ENCODE data around the gene STEAP1B. TPM values are rescaled to one million over a fixed set of nuclear protein-coding genes. Genes with fewer than 3 reads are reported as not detected.
"Not testable (repeated sequence)": the region's sequence is repeated elsewhere in the genome, so short reads cannot be mapped to it uniquely, and the experiment has no call there.

STEAP1B gene
- polyA plus RNA-seq, 2 donors, result 0.18 to 0.63 TPM

DNA sequence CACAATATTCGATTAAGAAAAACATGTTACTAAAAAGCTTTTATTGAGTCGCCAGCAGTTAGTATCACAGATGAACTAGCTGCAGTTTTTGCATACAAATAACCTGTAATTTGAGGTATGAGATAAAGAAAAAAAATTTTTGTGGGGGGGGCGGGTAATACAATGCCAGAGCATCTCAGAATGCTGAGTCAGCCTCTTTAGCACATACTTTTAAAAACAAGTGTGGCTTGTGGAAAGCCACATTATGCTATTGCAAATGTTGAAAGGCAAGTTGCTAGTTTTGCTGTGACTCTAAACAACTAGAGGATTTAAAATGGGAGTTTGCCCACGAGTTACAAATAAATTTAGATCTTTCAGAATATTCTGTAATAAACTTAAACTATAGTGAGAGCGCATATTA, 2.1 kb upstream of the STEAP1B start:
- H3K4me3 ChIP-seq (ENCODE audit: low read depth in 1 of 2, low read length in 2 of 2); H3K4me1 ChIP-seq (ENCODE audit: control insufficient read depth in 2 of 2, insufficient read depth in 2 of 2, low read length in 1 of 2); H3K9me3 ChIP-seq (ENCODE audit: control insufficient read depth in 2 of 2, insufficient read depth in 1 of 2, low read depth in 1 of 2, low read length in 1 of 2); H3K27me3 ChIP-seq (ENCODE audit: control insufficient read depth in 1 of 2, insufficient read depth in 2 of 2, low read length in 2 of 2); H3K27ac ChIP-seq (ENCODE audit: low read depth in 2 of 2, low read length in 1 of 2); H3K36me3 ChIP-seq (ENCODE audit: control insufficient read depth in 2 of 2, insufficient read depth in 2 of 2, low read length in 1 of 2): not testable (repeated sequence)
- 63 to 66% methylated on average over 5 of the region's 5 CpGs for WGBS, 2 donors

DNA sequence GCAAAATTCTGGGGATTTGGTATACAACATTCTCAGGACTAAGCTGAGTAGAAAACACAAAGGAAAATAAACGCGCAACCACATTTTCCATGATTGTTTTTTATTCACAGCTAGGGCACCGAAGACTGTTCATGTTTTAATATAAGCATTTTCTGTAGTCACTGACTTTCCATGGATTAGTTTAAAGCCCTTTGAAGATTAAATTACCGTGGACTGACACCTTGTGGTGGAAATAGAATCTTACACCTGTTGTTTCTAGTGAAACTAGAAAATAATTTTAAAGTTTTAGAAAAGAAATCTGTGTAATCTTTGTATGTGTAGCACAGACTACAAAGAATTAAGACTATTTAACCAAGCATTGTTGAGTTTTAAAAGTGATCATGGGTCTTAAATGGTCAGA, 1.3 kb upstream of the STEAP1B start:
- WGBS, 2 donors, result 23 to 35% methylated on average over 4 of the region's 4 CpGs
- H3K4me3 ChIP-seq (ENCODE audit: low read depth in 1 of 2, low read length in 2 of 2); H3K9me3 ChIP-seq (ENCODE audit: control insufficient read depth in 2 of 2, insufficient read depth in 1 of 2, low read depth in 1 of 2, low read length in 1 of 2); H3K36me3 ChIP-seq (ENCODE audit: control insufficient read depth in 2 of 2, insufficient read depth in 2 of 2, low read length in 1 of 2); H3K27ac ChIP-seq (ENCODE audit: low read depth in 2 of 2, low read length in 1 of 2); H3K4me1 ChIP-seq (ENCODE audit: control insufficient read depth in 2 of 2, insufficient read depth in 2 of 2, low read length in 1 of 2); H3K27me3 ChIP-seq (ENCODE audit: control insufficient read depth in 1 of 2, insufficient read depth in 2 of 2, low read length in 2 of 2): not testable (repeated sequence)

DNA sequence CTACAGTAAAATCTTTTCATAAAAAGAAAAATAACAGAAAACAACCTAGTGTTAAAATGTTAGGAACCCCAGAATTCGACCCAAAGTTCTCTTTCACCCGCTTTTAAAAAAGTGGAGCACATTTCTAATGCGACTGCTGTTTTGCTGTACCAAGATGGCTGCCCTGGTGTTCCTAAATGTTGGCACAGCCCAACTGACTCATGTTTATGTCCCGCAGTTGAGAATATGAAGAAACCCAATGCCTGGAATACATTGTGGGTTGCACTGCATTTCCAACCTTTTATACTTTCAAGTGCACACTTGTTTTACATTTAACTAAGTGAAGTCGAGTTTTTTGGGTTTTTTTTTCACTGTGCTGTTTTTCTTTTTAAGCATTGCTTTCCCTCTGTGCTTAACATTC, 944 bp downstream of the STEAP1B start:
- 88 to 93% methylated on average over 5 of the region's 5 CpGs for WGBS, 2 donors
- Histone ChIP-seq H3K4me1 (ENCODE audit: control insufficient read depth in 2 of 2, insufficient read depth in 2 of 2, low read length in 1 of 2) (no peaks in the 10 kb centered on the region), H3K36me3 (ENCODE audit: control insufficient read depth in 2 of 2, insufficient read depth in 2 of 2, low read length in 1 of 2) (no peaks in the 10 kb centered on the region), H3K27me3 (ENCODE audit: control insufficient read depth in 1 of 2, insufficient read depth in 2 of 2, low read length in 2 of 2) (no peaks in the 10 kb centered on the region), H3K4me3 (ENCODE audit: low read depth in 1 of 2, low read length in 2 of 2) (no peak overlapping the region), H3K9me3 (ENCODE audit: control insufficient read depth in 2 of 2, insufficient read depth in 1 of 2, low read depth in 1 of 2, low read length in 1 of 2) (no peaks in the 10 kb centered on the region), H3K27ac (ENCODE audit: low read depth in 2 of 2, low read length in 1 of 2) (no peak overlapping the region)

DNA sequence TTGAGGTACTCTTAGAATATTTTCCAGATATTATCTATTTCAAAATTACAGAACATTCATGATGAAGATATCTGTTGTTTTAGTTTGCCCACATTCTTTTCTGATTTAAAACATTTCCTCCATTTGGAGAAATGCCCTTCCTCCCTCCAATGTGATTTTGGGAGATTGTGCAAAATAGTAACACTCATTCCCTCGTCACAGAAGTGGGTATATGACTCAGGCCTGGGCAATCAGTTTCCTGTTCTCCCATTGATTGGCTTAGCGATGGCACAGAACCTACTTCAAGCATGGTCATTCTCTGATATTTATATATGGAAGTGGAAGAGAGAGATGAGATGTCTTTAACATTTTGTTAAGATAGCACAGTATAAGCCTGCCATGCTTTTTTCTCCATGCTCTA, 3.1 kb downstream of the STEAP1B start:
- H3K9me3 ChIP-seq (ENCODE audit: control insufficient read depth in 2 of 2, insufficient read depth in 1 of 2, low read depth in 1 of 2, low read length in 1 of 2); H3K36me3 ChIP-seq (ENCODE audit: control insufficient read depth in 2 of 2, insufficient read depth in 2 of 2, low read length in 1 of 2); H3K4me1 ChIP-seq (ENCODE audit: control insufficient read depth in 2 of 2, insufficient read depth in 2 of 2, low read length in 1 of 2); H3K4me3 ChIP-seq (ENCODE audit: low read depth in 1 of 2, low read length in 2 of 2); H3K27ac ChIP-seq (ENCODE audit: low read depth in 2 of 2, low read length in 1 of 2); H3K27me3 ChIP-seq (ENCODE audit: control insufficient read depth in 1 of 2, insufficient read depth in 2 of 2, low read length in 2 of 2): not testable (repeated sequence)
- 44 to 47% methylated on average over 2 of the region's 2 CpGs for WGBS, 2 donors

DNA sequence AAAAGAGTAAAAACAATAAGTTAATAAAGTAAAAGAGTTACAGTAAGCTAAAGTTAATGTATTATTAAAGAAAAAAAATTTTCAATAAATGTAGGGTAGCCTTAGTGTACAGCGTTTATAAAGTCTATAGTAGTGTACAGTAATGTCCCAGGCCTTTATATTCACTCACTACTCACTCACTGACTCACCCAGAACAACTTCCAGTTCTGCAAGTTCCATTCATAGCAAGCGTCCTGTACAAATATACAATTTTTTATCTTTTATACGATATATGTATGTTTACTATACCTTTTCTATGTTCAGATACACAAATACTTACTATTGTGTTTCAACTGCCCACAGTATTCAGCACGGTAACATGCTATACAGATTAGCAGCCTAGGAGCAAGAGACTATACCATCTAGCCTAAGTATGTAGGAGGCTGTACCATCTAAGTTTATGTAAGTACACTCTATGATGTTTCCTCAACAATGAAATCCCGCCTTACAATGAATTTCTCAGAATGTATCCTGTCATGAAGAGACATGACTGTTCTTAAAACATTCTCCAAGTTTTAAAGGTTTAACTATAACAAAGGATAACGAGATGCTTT, 3.6 kb downstream of the STEAP1B start:
- not testable (repeated sequence) for H3K4me1 ChIP-seq (ENCODE audit: control insufficient read depth in 2 of 2, insufficient read depth in 2 of 2, low read length in 1 of 2); H3K27ac ChIP-seq (ENCODE audit: low read depth in 2 of 2, low read length in 1 of 2); H3K36me3 ChIP-seq (ENCODE audit: control insufficient read depth in 2 of 2, insufficient read depth in 2 of 2, low read length in 1 of 2); H3K27me3 ChIP-seq (ENCODE audit: control insufficient read depth in 1 of 2, insufficient read depth in 2 of 2, low read length in 2 of 2); H3K9me3 ChIP-seq (ENCODE audit: control insufficient read depth in 2 of 2, insufficient read depth in 1 of 2, low read depth in 1 of 2, low read length in 1 of 2); H3K4me3 ChIP-seq (ENCODE audit: low read depth in 1 of 2, low read length in 2 of 2)
- WGBS, 2 donors, result 59 to 71% methylated on average over 5 of the region's 6 CpGs

DNA sequence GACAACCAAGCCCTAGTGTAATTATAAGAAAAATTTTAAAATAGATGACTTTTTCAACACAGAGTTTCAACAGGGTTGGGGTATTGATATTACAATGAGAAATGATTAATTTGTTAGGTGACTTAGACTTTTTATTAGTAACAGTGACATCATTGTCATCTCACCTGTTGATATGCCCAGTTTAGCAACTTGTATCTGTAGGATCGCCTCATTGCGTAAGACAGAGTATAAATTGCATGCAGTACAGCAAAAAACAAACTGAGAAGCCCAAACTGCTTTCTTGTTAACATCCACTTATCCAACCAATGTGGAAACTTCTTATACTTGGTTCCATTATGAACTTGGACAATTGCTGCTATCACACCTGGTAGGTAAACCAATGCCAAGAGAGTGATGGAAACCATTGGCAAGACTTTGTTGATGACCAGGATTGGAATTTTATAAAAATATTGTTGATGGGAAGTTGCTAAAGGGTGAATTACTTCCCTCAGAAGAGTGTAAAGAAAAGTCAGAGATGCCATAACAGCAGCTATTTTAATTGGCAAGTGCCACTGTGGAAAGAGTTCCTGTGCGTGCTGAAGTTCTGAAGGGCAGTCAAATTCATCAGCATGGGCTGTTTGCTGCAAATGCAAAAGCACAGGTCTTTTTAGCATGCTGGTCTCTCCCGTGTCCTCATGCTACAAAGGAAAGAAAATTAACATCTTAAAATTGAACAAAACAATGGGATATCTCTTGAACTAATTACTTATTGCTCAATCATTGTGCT, 6.6 kb downstream of the STEAP1B start:
- not testable (repeated sequence) for H3K36me3 ChIP-seq (ENCODE audit: control insufficient read depth in 2 of 2, insufficient read depth in 2 of 2, low read length in 1 of 2); H3K9me3 ChIP-seq (ENCODE audit: control insufficient read depth in 2 of 2, insufficient read depth in 1 of 2, low read depth in 1 of 2, low read length in 1 of 2); H3K4me3 ChIP-seq (ENCODE audit: low read depth in 1 of 2, low read length in 2 of 2); H3K27me3 ChIP-seq (ENCODE audit: control insufficient read depth in 1 of 2, insufficient read depth in 2 of 2, low read length in 2 of 2); H3K27ac ChIP-seq (ENCODE audit: low read depth in 2 of 2, low read length in 1 of 2); H3K4me1 ChIP-seq (ENCODE audit: control insufficient read depth in 2 of 2, insufficient read depth in 2 of 2, low read length in 1 of 2)
- 83 to 87% methylated on average over 4 of the region's 4 CpGs for WGBS, 2 donors

DNA sequence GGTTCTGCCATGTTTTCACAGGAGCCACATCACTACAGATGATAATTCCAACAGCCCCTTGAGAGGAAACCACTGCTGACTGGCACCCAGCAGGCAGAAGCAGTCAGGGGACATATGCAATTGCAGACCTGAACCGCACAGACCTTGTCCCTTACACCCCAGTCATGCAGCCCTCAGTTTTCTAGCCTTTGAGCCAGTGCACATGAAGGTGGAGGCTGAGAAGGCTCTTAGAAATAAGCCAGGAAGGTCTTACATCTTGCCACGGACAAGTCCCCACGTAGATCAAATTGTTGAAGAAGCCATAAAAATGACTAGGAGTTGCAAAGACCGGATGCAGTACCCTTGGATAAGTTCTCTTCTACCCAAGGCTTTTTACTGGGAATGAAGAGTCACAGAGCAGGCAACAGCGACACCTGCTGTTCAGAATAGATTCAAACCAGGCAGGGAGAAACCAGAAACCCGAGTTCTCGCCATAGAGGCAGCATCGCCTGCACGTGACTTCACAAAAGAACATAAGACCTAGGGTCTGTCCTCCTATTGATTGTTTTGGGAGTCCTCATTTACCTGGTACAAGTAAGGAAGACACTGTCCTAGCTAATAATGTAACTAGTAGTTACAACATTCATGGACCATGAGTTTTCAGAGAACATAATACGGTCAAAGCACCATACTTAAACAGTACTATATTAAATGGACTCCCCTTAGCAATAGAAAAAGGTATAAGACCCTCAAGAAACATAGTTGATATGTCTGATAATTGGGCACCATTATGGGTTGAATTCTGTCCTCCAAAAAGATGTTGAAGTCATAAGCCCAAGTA, 11.1 kb downstream of the STEAP1B start:
- H3K4me3 ChIP-seq (ENCODE audit: low read depth in 1 of 2, low read length in 2 of 2), result no peak overlapping the region
- WGBS, 2 donors, result 18 to 20% methylated on average over 10 of the region's 10 CpGs

DNA sequence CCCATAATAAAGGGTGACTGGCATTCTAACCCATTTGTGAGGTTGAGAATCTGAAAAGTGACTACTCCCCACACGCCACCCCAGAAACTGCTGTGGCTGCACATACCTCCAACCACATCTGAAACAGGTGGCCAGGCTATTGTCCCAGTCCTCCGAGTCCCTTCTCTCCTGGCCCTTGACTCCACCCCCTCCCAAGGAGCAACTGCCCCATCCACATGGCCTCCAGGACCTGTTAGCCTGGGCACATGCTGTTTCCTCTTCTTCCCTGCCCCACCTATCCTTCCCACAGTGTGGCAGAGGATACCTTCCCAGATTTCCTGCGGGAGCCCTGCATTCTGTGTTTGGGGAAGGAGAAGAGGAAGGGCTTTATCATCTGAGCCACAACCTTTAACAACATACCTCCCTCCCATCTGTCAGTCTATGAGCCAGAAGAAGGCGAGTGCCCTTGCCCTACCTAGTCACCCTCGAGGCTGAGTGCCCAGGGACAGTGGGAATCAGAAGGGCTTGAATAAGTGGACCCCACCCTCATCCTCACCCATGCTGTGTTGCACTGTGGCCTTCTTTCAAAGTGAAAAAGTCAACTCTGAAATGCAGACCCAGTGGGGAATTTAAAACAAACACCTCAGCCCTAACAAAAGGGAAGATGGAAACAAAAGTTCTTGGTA, 11.9 kb downstream of the STEAP1B start:
- Histone ChIP-seq H3K9me3 (ENCODE audit: control insufficient read depth in 2 of 2, insufficient read depth in 1 of 2, low read depth in 1 of 2, low read length in 1 of 2) (no peaks in the 10 kb centered on the region), H3K27me3 (ENCODE audit: control insufficient read depth in 1 of 2, insufficient read depth in 2 of 2, low read length in 2 of 2) (no peaks in the 10 kb centered on the region), H3K4me1 (ENCODE audit: control insufficient read depth in 2 of 2, insufficient read depth in 2 of 2, low read length in 1 of 2) (no peaks in the 10 kb centered on the region), H3K27ac (ENCODE audit: low read depth in 2 of 2, low read length in 1 of 2) (no peak overlapping the region), H3K4me3 (ENCODE audit: low read depth in 1 of 2, low read length in 2 of 2) (no peak overlapping the region), H3K36me3 (ENCODE audit: control insufficient read depth in 2 of 2, insufficient read depth in 2 of 2, low read length in 1 of 2) (no peaks in the 10 kb centered on the region)
- 72 to 80% methylated on average over 5 of the region's 5 CpGs for WGBS, 2 donors

More for the DNA sequence above, 11.1 kb downstream of the STEAP1B start:
- Histone ChIP-seq H3K27me3 (ENCODE audit: control insufficient read depth in 1 of 2, insufficient read depth in 2 of 2, low read length in 2 of 2) (no peaks in the 10 kb centered on the region), H3K4me1 (ENCODE audit: control insufficient read depth in 2 of 2, insufficient read depth in 2 of 2, low read length in 1 of 2) (no peaks in the 10 kb centered on the region), H3K36me3 (ENCODE audit: control insufficient read depth in 2 of 2, insufficient read depth in 2 of 2, low read length in 1 of 2) (no peaks in the 10 kb centered on the region), H3K27ac (ENCODE audit: low read depth in 2 of 2, low read length in 1 of 2) (no peak overlapping the region), H3K9me3 (ENCODE audit: control insufficient read depth in 2 of 2, insufficient read depth in 1 of 2, low read depth in 1 of 2, low read length in 1 of 2) (no peaks in the 10 kb centered on the region)

DNA sequence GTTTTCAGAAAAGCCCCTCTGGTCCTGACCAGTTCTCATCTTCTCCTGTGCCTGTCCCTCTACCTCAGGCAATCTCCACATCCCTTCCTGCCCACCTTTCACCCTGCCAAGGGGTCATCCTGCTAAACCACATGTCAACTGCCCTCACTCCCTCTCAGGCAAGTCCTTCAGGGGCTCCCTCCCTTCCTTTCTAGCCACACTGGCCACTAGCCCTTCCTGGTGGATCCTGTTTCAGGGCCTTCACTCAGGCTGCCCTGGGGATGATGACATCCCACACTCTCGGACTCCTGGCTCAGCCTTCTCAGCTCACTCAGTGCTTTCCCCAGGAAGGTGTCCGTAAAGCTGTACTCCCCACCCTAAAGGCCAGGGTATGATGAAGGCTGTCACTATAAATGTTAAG, 13.4 kb downstream of the STEAP1B start:
- WGBS, 2 donors, result 86 to 90% methylated on average over 2 of the region's 2 CpGs
- Histone ChIP-seq H3K36me3 (ENCODE audit: control insufficient read depth in 2 of 2, insufficient read depth in 2 of 2, low read length in 1 of 2) (no peaks in the 10 kb centered on the region), H3K4me3 (ENCODE audit: low read depth in 1 of 2, low read length in 2 of 2) (no peak overlapping the region), H3K27ac (ENCODE audit: low read depth in 2 of 2, low read length in 1 of 2) (no peak overlapping the region), H3K27me3 (ENCODE audit: control insufficient read depth in 1 of 2, insufficient read depth in 2 of 2, low read length in 2 of 2) (no peaks in the 10 kb centered on the region), H3K9me3 (ENCODE audit: control insufficient read depth in 2 of 2, insufficient read depth in 1 of 2, low read depth in 1 of 2, low read length in 1 of 2) (no peaks in the 10 kb centered on the region), H3K4me1 (ENCODE audit: control insufficient read depth in 2 of 2, insufficient read depth in 2 of 2, low read length in 1 of 2) (peaks cover 0 to 2% of the 10 kb centered on the region in 2 donors)

Measured in esophagus (tissue), 2 donors.